NB4 (cell line): Measurements from ENCODE around the gene WDTC1.

ENCODE experiments used
- DNase-seq: peaks from one replicate; pipeline ENCODE4 v3.0.0; 2010; ENCODE audit warnings: low read depth
- H3K4me3 ChIP-seq: one replicate; pipeline ENCODE4 v1.5.1; 2011; ENCODE audit warnings: mild to moderate bottlenecking, low read depth, low read length, moderate library complexity
- CTCF ChIP-seq: IDR thresholded peaks from one replicate; pipeline ENCODE4 v1.5.1; 2012; ENCODE audit warnings: low read depth, low read length
- MAX ChIP-seq: IDR thresholded peaks from 2 replicates; pipeline ENCODE4 v1.6.1; 2011; ENCODE audit warnings: low read depth, low read length
- MYC ChIP-seq: IDR thresholded peaks from 2 replicates; pipeline ENCODE4 v1.6.1; 2011; ENCODE audit warnings: low read depth, low read length
- POLR2A ChIP-seq: IDR thresholded peaks from 2 replicates; pipeline ENCODE4 v1.6.1; 2011; ENCODE audit warnings: mild to moderate bottlenecking; ENCODE audit not compliant: insufficient read length; ENCODE audit errors: extremely low read depth

Gene WDTC1

GRCh38 chr1:27332536-27333281, 98.3 kb downstream of the WDTC1 start:
- no peak overlapping the region for H3K4me3 ChIP-seq
- TF ChIP-seq CTCF (peak; percentile 79), MYC (no peak)
- peak; percentile 68 for DNase-seq

- H3K4me3 ChIP-seq, result no peak overlapping the region
- TF ChIP-seq CTCF (no peak), MAX (no peak), POLR2A (no peak), MYC (no peak)
- no peak for DNase-seq
These were observed 99.4 kb downstream of the WDTC1 start for GRCh38 chr1:27333717-27334279.

GRCh38 chr1:27335506-27336422, 101.3 kb downstream of the WDTC1 start:
- H3K4me3 ChIP-seq, result no peak overlapping the region
- no peak for DNase-seq
- no peak for TF ChIP-seq CTCF
- no peak for TF ChIP-seq MAX
- no peak for TF ChIP-seq POLR2A
- TF ChIP-seq MYC, result no peak

- H3K4me3 ChIP-seq, result no peak overlapping the region
- no peak for DNase-seq
- no peak for TF ChIP-seq MYC
- TF ChIP-seq MAX, result no peak
- TF ChIP-seq POLR2A, result no peak
- no peak for TF ChIP-seq CTCF
These were observed 102.3 kb downstream of the WDTC1 start for GRCh38 chr1:27336756-27337155.

GRCh38 chr1:27338751-27339150, 104.3 kb downstream of the WDTC1 start:
- DNase-seq, result no peak
- TF ChIP-seq POLR2A, result no peak
- TF ChIP-seq MAX, result no peak
- no peak for TF ChIP-seq MYC
- TF ChIP-seq CTCF, result no peak
- H3K4me3 ChIP-seq, result no peak overlapping the region
